KOPT-K1 (cell line): Measurements from ENCODE around the gene MMAB.

Experiments
- H3K27ac ChIP-seq: fragments of 200-600 bp; sonication (generic); 2 replicates; pipeline ENCODE4 v1.5.1; 2016; ENCODE audit warnings: antibody characterized with exemption, mild to moderate bottlenecking, low read depth, low read length; ENCODE audit not compliant: poor library complexity, severe bottlenecking
- H3K36me3 ChIP-seq: fragments of 200-600 bp; sonication (generic); 2 replicates; pipeline ENCODE4 v1.5.1; 2017; ENCODE audit warnings: antibody characterized with exemption, mild to moderate bottlenecking, low read length, moderate library complexity; ENCODE audit not compliant: insufficient read depth
- H3K9me3 ChIP-seq: fragments of 200-600 bp; sonication (generic); 2 replicates; pipeline ENCODE4 v1.5.1; 2017; ENCODE audit warnings: antibody characterized with exemption, low read length, mild to moderate bottlenecking; ENCODE audit not compliant: insufficient read depth, poor library complexity, severe bottlenecking

The MMAB gene

DNA sequence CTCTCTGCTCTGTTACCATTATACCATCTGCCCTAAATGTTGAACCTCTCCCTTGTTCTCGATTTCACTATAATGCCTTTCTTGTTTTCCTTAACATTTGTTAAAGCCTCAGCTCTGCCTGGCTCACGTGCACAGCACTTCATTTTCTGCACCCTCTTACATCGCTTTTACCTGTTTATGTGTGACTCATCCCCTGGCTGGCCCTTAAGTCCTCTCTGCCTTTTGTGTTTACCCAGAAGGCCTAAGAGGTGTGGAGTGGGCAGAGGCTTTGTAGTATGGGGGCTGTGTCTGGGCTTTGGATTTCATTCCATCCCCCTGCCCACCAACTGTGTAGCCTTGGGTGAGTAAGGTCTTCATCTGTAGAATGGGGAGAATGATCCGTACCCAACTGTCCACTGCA is 59.3 kb downstream of the MMAB start:
- Histone ChIP-seq H3K9me3 (no peaks in the 10 kb centered on the region), H3K36me3 (peaks cover 79% of the 10 kb centered on the region), H3K27ac (no peak overlapping the region)

DNA sequence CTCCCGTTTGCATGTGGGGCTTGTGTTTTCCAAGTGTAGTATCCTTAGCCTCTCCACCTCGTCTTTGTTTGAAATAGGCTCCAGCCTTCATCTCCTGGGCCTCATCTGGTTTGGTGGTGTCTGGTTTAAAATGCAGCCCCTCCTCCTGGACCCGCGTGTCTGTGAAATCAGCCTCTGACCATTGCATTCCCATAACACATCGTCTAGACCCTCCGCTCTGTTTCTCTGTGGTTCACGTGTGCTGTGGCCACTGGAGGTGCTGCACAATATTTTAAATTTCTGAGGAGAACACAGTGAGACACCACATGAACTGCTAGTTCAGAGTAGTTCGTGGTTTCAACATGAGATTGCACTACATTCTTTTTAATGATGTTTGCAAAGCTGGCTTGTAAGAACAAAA is 60.3 kb downstream of the MMAB start:
- H3K36me3 ChIP-seq = peaks cover 79% of the 10 kb centered on the region
- H3K9me3 ChIP-seq = no peaks in the 10 kb centered on the region

DNA sequence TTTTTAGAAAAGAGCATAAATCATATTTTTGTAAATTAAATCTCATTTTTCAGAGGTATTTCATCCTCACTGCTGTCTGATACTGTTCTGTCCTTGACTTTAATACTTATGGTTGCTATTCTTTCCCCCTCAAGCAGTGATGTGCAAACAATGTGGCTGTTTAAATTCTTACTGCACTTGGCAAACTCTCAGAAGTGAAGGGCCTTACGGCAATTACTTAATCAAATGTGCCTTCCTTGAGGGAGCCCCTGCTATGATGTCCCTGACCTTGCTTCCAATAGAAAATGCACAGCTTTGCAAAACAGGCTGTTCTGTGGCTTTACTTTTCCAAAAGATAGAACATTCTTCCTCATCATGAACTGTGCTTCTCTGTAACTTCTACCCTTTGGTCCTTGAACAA is 60.7 kb downstream of the MMAB start:
- no peaks in the 10 kb centered on the region for H3K9me3 ChIP-seq
- peaks cover 79% of the 10 kb centered on the region for H3K36me3 ChIP-seq

More for the DNA sequence above, 60.3 kb downstream of the MMAB start:
- no peak overlapping the region for H3K27ac ChIP-seq

DNA sequence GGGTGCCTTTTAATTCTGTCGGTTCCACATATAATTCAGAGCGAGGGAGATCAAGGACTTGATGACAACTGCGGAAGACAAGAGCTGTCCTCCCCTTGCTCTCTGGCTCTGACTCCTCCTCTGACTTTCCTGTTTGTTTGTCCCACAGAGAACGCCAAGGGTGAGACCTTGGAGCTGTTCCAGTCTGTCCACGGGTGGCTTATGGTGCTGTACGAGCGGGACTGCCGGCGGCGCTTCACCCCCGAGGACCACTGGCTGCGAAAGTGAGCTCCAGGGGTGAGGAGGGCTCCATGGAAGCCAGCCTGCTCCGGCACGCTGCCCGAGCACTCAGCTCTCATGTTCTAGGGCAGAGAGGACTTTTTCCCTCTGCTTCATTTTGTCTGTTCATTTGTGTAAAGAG is 63.1 kb downstream of the MMAB start:
- Histone ChIP-seq H3K27ac (no peak overlapping the region), H3K9me3 (no peaks in the 10 kb centered on the region), H3K36me3 (peaks cover 90% of the 10 kb centered on the region)

More for the DNA sequence above, 60.7 kb downstream of the MMAB start:
- H3K27ac ChIP-seq = no peak overlapping the region

DNA sequence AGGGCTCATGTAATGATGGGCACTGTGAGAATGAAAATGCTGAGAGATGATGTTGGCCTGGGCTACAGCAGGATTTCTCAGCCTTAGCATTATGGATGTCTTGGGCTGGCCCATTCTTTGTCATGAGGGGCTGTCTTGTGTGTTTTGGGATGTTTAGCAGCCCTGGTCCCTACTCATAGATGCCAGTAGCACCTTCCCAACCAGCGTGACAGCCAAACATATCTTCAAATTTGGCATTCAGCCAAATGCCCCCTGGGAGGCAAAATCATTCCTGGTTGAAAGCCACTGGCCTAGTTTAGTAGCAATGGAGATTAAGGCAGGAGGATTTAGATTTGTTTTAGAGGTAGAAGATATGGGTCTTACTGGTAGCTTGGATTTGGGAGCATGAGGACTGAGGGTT is 69.2 kb downstream of the MMAB start:
- Histone ChIP-seq H3K36me3 (peaks cover 94% of the 10 kb centered on the region), H3K9me3 (no peaks in the 10 kb centered on the region), H3K27ac (no peak overlapping the region)
